Small intestine (tissue), 7 donors: ENCODE measurements around the gene COMP. TPM values are rescaled to one million over a fixed set of nuclear protein-coding genes. Genes with fewer than 3 reads are reported as not detected.

Experiments
- DNase-seq, 2 donors: peaks; one replicate each; pipeline versions ENCODE4 v3.0.0 to v3.0.0-alpha.2; 2013
- FAIRE-seq: peaks from 2 replicates; lab custom pipeline; 2012; peaks lifted over from hg19 to GRCh38; lab: Jason Lieb, UNC
- H3K27ac ChIP-seq, 3 donors: one replicate each; pipeline ENCODE4 v1.5.1; 2013; ENCODE audit warnings: low read length in 2 of 3, mild to moderate bottlenecking in 2 of 3, control low read depth in 1 of 3, inconsistent platforms in 1 of 3, low read depth in 1 of 3, moderate library complexity in 1 of 3
- H3K27me3 ChIP-seq, 3 donors: one replicate each; pipeline ENCODE4 v1.6.1; 2013; ENCODE audit warnings: low read length in 3 of 3, inconsistent platforms in 1 of 3; ENCODE audit not compliant: control insufficient read depth in 3 of 3, insufficient read depth in 3 of 3
- H3K36me3 ChIP-seq, 3 donors: one replicate each; pipeline ENCODE4 v1.6.1; 2013; ENCODE audit warnings: low read length in 3 of 3, inconsistent platforms in 1 of 3, low read depth in 1 of 3, mild to moderate bottlenecking in 1 of 3, moderate library complexity in 1 of 3; ENCODE audit not compliant: control insufficient read depth in 3 of 3, insufficient read depth in 2 of 3
- H3K4me1 ChIP-seq, 3 donors: one replicate each; pipeline ENCODE4 v1.6.1; 2013; ENCODE audit warnings: low read length in 2 of 3, inconsistent platforms in 1 of 3, low read depth in 1 of 3, mild to moderate bottlenecking in 1 of 3, moderate library complexity in 1 of 3; ENCODE audit not compliant: control insufficient read depth in 3 of 3, insufficient read depth in 2 of 3
- H3K4me3 ChIP-seq, 3 donors: one replicate each; pipeline ENCODE4 v1.5.1; 2013; ENCODE audit warnings: low read length in 3 of 3, control low read depth in 1 of 3, inconsistent platforms in 1 of 3, low read depth in 1 of 3, mild to moderate bottlenecking in 1 of 3, moderate library complexity in 1 of 3
- H3K9me3 ChIP-seq, 2 donors: one replicate each; pipeline ENCODE4 v1.6.1; 2013; ENCODE audit warnings: low read depth in 1 of 2, low read length in 1 of 2; ENCODE audit not compliant: control insufficient read depth in 2 of 2, insufficient read depth in 1 of 2
- WGBS, 3 donors: extraction: QIAGEN DNeasy Blood & Tissue Kit; methylation state at CpG; one replicate each; pipeline ENCODE4 v1.1.7; 2013; 5-methylcytosine and 5-hydroxymethylcytosine counted together
- polyA plus RNA-seq, 4 donors: library from polyadenylated mRNA; stranded (reverse) in 3 of 4; unstranded in 1 of 4; fragments of 200-250 nt in 3 of 4; fragments of 120-200 nt in 1 of 4; gene quantifications; one replicate each; pipeline versions ENCODE4 v1.2.1 to v1.2.3, GENCODE V29; 2013
- donor health status: healthy with polysubstance abuse.
- donor health status: control.
- donor health status: control.
- donor health status: Bipolar disorder and iron deficiency.
- donor health status: healthy.

Gene COMP
- polyA plus RNA-seq, 4 donors = 0.68 to 1.8 TPM; not detected in 2

DNA sequence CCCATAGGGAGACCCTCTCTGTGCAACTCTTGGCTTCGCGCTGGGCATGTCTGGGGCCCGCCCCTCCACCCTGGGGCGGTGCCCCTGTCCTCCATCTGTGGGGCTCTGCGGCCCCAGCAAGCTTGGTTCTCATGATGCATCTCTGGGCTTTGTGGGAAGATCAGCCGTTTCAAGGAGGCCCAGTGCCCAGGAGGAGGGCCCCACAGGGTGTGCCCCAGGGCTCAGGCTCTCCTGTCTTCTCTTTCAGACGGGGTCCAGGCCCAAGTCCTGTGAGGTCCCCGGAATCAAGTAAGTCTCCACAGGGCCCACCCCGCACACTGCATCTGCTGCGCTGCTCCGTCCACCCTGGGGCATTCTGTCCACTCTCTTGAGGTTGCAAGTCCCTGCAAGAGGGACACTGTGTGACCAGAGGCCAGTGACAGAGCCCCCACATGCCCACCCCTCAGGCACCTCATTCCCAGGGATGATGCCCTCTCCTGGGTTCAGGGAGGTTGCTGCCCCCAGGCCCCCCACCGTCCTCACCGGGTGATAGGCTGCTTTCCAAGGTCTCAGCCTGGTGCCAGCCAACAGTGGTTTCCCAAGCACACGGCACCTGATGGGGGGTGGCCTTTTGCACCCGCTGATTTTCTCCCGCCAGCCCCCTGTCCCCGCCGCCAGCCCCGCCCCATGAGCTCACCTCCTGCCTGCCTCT lies 31.7 kb downstream of the COMP start:
- DNase-seq (no peak), FAIRE-seq (no peak)
- no peaks in the 10 kb centered on the region for H3K9me3 ChIP-seq
- H3K4me1 ChIP-seq = peaks cover 0 to 25% (median 3%) of the 10 kb centered on the region in 3 donors
- H3K36me3 ChIP-seq = peaks cover 0 to 78% (median 0%) of the 10 kb centered on the region in 3 donors
- H3K4me3 ChIP-seq = no peak overlapping the region
- 61 to 83% (median 68%) methylated on average over 19 of the region's 19 CpGs for WGBS, 3 donors
- H3K27me3 ChIP-seq = no peaks in the 10 kb centered on the region
- no peak overlapping the region for H3K27ac ChIP-seq

DNA sequence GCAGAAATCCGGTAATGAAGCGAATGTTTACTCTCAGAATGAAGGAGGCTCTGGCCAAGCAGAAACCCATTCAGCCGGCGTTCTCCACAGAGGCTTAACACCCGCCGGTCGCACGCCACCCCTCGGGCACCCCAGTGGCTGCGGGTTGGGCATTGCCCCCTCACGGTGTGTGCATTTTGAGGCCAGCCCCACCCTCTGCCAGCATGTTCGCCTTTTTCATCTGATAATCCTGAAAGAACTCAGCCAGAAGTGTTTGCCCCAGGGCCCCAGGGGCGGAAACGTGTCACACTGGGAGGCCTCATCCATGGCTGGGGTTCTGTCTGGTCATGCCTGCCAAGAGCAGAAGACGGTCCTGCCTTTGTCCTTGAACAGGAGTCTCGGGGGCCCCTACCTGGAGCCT lies 34.2 kb downstream of the COMP start:
- H3K4me3 ChIP-seq = no peak overlapping the region
- WGBS, 3 donors = 76 to 85% (median 81%) methylated on average over 16 of the region's 16 CpGs
- peak overlapping the region in 1 of 3 donors; percentile 72 for H3K27ac ChIP-seq
- FAIRE-seq (no peak), DNase-seq (peak in 1 of 2 donors; percentile 65)
- H3K27me3 ChIP-seq = no peaks in the 10 kb centered on the region
- peaks cover 0 to 16% (median 0%) of the 10 kb centered on the region in 3 donors for H3K4me1 ChIP-seq
- H3K9me3 ChIP-seq = no peaks in the 10 kb centered on the region
- H3K36me3 ChIP-seq = peaks cover 0 to 79% (median 0%) of the 10 kb centered on the region in 3 donors

- Histone ChIP-seq H3K4me3 (no peak overlapping the region), H3K9me3 (no peaks in the 10 kb centered on the region), H3K4me1 (peaks cover 0 to 11% (median 0%) of the 10 kb centered on the region in 3 donors), H3K36me3 (peaks cover 0 to 79% (median 0%) of the 10 kb centered on the region in 3 donors), H3K27me3 (no peaks in the 10 kb centered on the region), H3K27ac (peak overlapping the region in 1 of 3 donors; percentile 13)
- WGBS, 3 donors = 84 to 87% (median 87%) methylated on average over 4 of the region's 4 CpGs
- no peak for DNase-seq
- no peak for FAIRE-seq
Observed at GRCh38 chr19:18754501-18754900, 36.6 kb downstream of the COMP start.

DNA sequence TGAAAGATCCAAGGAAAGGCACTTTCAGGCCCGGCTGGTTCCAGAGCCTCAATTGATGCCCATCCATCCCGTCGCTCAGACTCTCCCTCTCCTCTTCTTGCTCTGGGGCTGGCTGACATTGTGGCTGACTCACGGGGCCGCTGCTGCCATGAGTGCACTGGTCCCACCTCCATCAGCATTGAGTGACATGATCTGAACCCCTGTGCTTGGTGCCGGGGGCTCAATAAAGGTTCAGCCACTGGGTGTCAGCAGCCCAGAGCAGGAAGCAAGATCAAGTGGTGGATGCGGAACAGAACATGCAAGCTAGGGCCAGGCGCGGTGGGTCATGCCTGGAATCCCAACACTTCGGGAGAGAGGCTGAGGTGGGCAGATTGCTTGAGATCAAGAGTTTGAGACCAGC lies 39.5 kb downstream of the COMP start:
- H3K27ac ChIP-seq = no peak overlapping the region
- H3K36me3 ChIP-seq = peaks cover 0 to 83% (median 0%) of the 10 kb centered on the region in 3 donors
- DNase-seq (no peak), FAIRE-seq (no peak)
- WGBS, 3 donors = 95 to 96% (median 96%) methylated on average over 10 of the region's 10 CpGs
- no peaks in the 10 kb centered on the region for H3K9me3 ChIP-seq
- H3K27me3 ChIP-seq = no peaks in the 10 kb centered on the region
- no peak overlapping the region for H3K4me3 ChIP-seq
- H3K4me1 ChIP-seq = peaks cover 0 to 4% (median 0%) of the 10 kb centered on the region in 3 donors

GRCh38 chr19:18750295-18750970 lies 40.7 kb downstream of the COMP start:
- no peaks in the 10 kb centered on the region for H3K9me3 ChIP-seq
- no peaks in the 10 kb centered on the region for H3K27me3 ChIP-seq
- no peak for DNase-seq
- H3K4me1 ChIP-seq = peaks cover 0 to 5% (median 0%) of the 10 kb centered on the region in 3 donors
- FAIRE-seq = no peak
- no peak overlapping the region for H3K4me3 ChIP-seq
- peaks cover 0 to 83% (median 0%) of the 10 kb centered on the region in 3 donors for H3K36me3 ChIP-seq
- H3K27ac ChIP-seq = no peak overlapping the region
- 94 to 95% (median 95%) methylated on average over 19 of the region's 19 CpGs for WGBS, 3 donors

DNA sequence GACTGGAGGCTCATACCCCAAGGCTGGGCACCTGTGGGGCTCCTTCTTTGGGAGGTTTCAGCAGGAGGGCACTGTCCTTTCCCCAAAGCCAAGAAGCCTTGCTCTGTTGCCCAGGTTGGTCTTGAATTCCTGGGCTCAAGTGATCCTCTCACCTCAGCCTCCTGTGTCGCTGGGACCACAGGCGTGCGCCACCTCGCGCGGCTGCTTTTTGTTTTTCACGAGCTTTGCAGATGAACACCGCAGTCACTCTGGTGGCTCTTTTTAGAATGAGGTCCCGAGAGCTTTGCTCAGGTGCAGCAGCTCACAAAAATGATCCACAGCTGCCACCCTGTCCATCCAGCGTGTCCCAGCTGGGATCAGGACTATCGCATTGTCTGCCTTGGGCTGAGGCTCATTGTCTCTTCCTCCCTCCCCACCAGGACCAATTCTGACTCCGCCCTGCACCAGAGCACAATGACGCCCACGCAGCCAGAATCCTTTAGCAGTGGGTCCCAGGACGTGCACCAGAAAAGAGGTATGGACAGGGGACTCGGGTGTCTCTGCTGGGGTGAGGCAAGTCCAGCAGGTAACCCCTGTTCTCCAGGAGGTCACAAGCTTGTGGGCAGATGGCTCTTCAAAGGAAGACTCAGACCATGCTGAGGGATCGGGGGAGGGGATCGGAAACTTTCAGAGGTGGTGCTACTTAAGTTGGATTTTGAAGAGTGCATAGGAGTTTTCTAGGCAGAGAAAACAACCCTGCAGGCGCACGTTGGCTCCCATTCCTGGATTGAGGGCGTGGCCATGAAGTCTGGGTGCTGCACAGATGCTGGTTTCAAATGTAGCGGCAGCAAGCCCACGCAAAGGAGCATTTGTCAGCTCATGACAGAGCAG lies 41.5 kb downstream of the COMP start:
- Histone ChIP-seq H3K9me3 (no peaks in the 10 kb centered on the region), H3K27ac (no peak overlapping the region), H3K4me1 (peaks cover 0 to 7% (median 0%) of the 10 kb centered on the region in 3 donors), H3K36me3 (peaks cover 0 to 87% (median 0%) of the 10 kb centered on the region in 3 donors), H3K27me3 (no peaks in the 10 kb centered on the region), H3K4me3 (no peak overlapping the region)
- WGBS, 3 donors = 93 to 95% (median 95%) methylated on average over 23 of the region's 23 CpGs
- DNase-seq = no peak
- FAIRE-seq = no peak

GRCh38 chr19:18746401-18747325 lies 44.4 kb downstream of the COMP start:
- Histone ChIP-seq H3K9me3 (no peaks in the 10 kb centered on the region), H3K27ac (peak overlapping the region in 1 of 3 donors; percentile 28), H3K36me3 (peaks cover 0 to 84% (median 0%) of the 10 kb centered on the region in 3 donors), H3K27me3 (no peaks in the 10 kb centered on the region), H3K4me1 (peaks cover 6 to 37% (median 8%) of the 10 kb centered on the region in 3 donors), H3K4me3 (no peak overlapping the region)
- FAIRE-seq (no peak), DNase-seq (no peak)
- WGBS, 3 donors = 67 to 87% (median 85%) methylated on average over 23 to 29 of the region's 29 CpGs
